Prostate gland (tissue), 2 donors: Measurements from ENCODE around the gene APBA2.

Experiments used
- CTCF ChIP-seq, 4 experiments: fragments of 200-600 bp in 2 of 4; fragments of 450-650 bp in 2 of 4; sonication (generic) in 2 of 4; IDR thresholded peaks; 1 replicate in 3 of 4; 2 replicates in 1 of 4; pipeline ENCODE4 v1.5.1; 2016 to 2019; ENCODE audit warnings: antibody characterized with exemption in 4 of 4, mild to moderate bottlenecking in 2 of 4, moderate library complexity in 2 of 4
- POLR2A ChIP-seq: fragments of 450-650 bp; IDR thresholded peaks from one replicate; pipeline ENCODE4 v1.6.1; 2016; ENCODE audit warnings: antibody characterized with exemption, mild to moderate bottlenecking
- POLR2AphosphoS5 ChIP-seq: sonication (generic); formaldehyde crosslinking; IDR thresholded peaks from one replicate; pipeline ENCODE4 v1.6.1; 2017; ENCODE audit warnings: antibody characterized with exemption

DNA sequence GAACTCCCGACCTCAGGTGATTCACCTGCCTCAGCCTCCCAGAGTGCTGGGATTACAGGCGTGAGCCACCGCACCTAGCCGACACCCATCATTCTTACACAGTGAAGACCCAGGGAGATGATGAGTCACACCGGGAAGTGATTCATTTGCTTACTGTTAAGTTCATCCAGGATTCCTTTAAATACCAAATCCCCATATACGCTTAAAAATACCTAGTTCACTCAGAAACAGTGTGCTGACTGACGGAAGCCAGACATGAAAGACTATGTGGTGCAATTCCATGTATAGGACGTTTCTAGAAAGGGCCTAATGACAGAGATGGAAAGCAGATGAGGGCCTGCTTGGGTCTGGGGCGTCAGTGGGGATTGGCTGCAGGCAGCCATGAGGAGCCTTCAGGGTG is 75.2 kb downstream of the APBA2 start:
- TF ChIP-seq CTCF (IDR thresholded peaks at IDR 0.05) = no peak
- no peak for TF ChIP-seq POLR2AphosphoS5
- TF ChIP-seq POLR2A = no peak
